Activated B cell treated with CpG ODN at 0.5 μM for 24 hours (primary cell): ENCODE data around the gene FMC1. TPM values are rescaled to one million over a fixed set of nuclear protein-coding genes. Genes with fewer than 3 reads are reported as not detected.

ENCODE experiments used
- ATAC-seq: fragments of 200-7000 bp; cut with Tn5 transposase; one replicate; pipeline ENCODE4 v1.10.0; 2021; ENCODE audit warnings: low read depth, mild to moderate bottlenecking, moderate library complexity
- CTCF ChIA-PET: fragments of 350-600 bp; sonication (Branson Sonifier 250); formaldehyde crosslinking; loops from one replicate; lab custom pipeline; 2021; ENCODE audit warnings: antibody characterized with exemption; lab: Charles Lee
- POLR2A ChIA-PET: fragments of 350-600 bp; sonication (Branson Sonifier 250); formaldehyde crosslinking; loops from one replicate; lab custom pipeline; 2021; ENCODE audit warnings: antibody characterized with exemption; lab: Charles Lee
- DNase-seq: peaks from one replicate; pipeline ENCODE4 v3.0.0; 2022
- H3K27ac Mint-ChIP-seq: one replicate; pipeline ENCODE4 v1.8.0; 2020; ENCODE audit warnings: mixed read lengths
- H3K27me3 Mint-ChIP-seq: one replicate; pipeline ENCODE4 v1.8.0; 2021; ENCODE audit warnings: mixed read lengths
- H3K36me3 Mint-ChIP-seq: one replicate; pipeline ENCODE4 v1.8.0; 2021; ENCODE audit warnings: low read depth, mixed read lengths
- H3K4me1 Mint-ChIP-seq: one replicate; pipeline ENCODE4 v1.8.0; 2021; ENCODE audit warnings: mixed read lengths
- H3K4me3 Mint-ChIP-seq: one replicate; pipeline ENCODE4 v1.8.0; 2020; ENCODE audit warnings: mild to moderate bottlenecking, mixed read lengths
- H3K9me3 Mint-ChIP-seq: one replicate; pipeline ENCODE4 v1.8.0; 2020; ENCODE audit warnings: mixed read lengths
- CTCF ChIP-seq: fragments of 200-600 bp; IDR thresholded peaks from one replicate; pipeline ENCODE4 v1.8.0; 2022; ENCODE audit warnings: antibody characterized with exemption, mild to moderate bottlenecking
- intact Hi-C: fragments of 100-400 bp; cut with micrococcal nuclease; formaldehyde crosslinking; loops from one replicate; pipeline ENCODE4 v1.15.1; 2024
- total RNA-seq: library from RNA; stranded (reverse); gene quantifications from 2 replicates; pipeline ENCODE4 v1.2.3, GENCODE V29; 2022

The FMC1 gene
- total RNA-seq, 1 donor from 2014 or later: 8.6 TPM

- Mint-ChIP-seq H3K4me3 (no peak overlapping the region), H3K4me1 (peaks cover 58% of the 10 kb centered on the region), H3K9me3 (no peaks in the 10 kb centered on the region), H3K27ac (no peak overlapping the region), H3K36me3 (peaks cover 51% of the 10 kb centered on the region), H3K27me3 (no peaks in the 10 kb centered on the region)
- ChIA-PET POLR2A (interaction anchor here (0.6 kb wide), 1 partner anchor 20 kb away, joined by 9 read pairs; no protein-coding TSS in a partner anchor), CTCF (no interaction called here)
- DNase-seq: no peak
- ATAC-seq: no peak
- intact Hi-C loops: loop anchor here (10.0 kb wide), 2 partner anchors 1109 to 1309 kb away; partner anchors contain the start of genes ADCK2 and MKRN1
- no peak for TF ChIP-seq CTCF
These were observed 24.2 kb downstream of the FMC1 start for GRCh38 chr7:139365336-139365735.

- intact Hi-C loops: loop anchor here (10.0 kb wide), 2 partner anchors 1108 to 1308 kb away; partner anchors contain the start of genes ADCK2 and MKRN1
- Mint-ChIP-seq H3K27ac (no peak overlapping the region), H3K4me3 (no peak overlapping the region), H3K4me1 (peaks cover 57% of the 10 kb centered on the region), H3K36me3 (peaks cover 49% of the 10 kb centered on the region), H3K9me3 (no peaks in the 10 kb centered on the region), H3K27me3 (no peaks in the 10 kb centered on the region)
- TF ChIP-seq CTCF: no peak
- no peak for DNase-seq
- ChIA-PET POLR2A (no interaction called here), CTCF (no interaction called here)
- no peak for ATAC-seq
These were observed 25.3 kb downstream of the FMC1 start for GRCh38 chr7:139366400-139366799.

GRCh38 chr7:139367438-139368155 lies 26.5 kb downstream of the FMC1 start:
- POLR2A ChIA-PET: no interaction called here
- peaks cover 54% of the 10 kb centered on the region for H3K4me1 Mint-ChIP-seq
- CTCF ChIA-PET: no interaction called here
- H3K27me3 Mint-ChIP-seq: no peaks in the 10 kb centered on the region
- ATAC-seq (no peak), DNase-seq (no peak)
- peaks cover 50% of the 10 kb centered on the region for H3K36me3 Mint-ChIP-seq
- no peak overlapping the region for H3K27ac Mint-ChIP-seq
- intact Hi-C loops: loop anchor here (2.0 to 10.0 kb wide), 3 partner anchors 15 to 1307 kb away; partner anchors contain the start of genes ADCK2 and MKRN1
- H3K9me3 Mint-ChIP-seq: no peaks in the 10 kb centered on the region
- H3K4me3 Mint-ChIP-seq: no peak overlapping the region
- no peak for TF ChIP-seq CTCF

GRCh38 chr7:139370301-139370942 lies 29.3 kb downstream of the FMC1 start:
- TF ChIP-seq CTCF: no peak
- DNase-seq (no peak), ATAC-seq (no peak)
- Mint-ChIP-seq H3K4me1 (peaks cover 42% of the 10 kb centered on the region), H3K36me3 (peaks cover 46% of the 10 kb centered on the region), H3K9me3 (no peaks in the 10 kb centered on the region), H3K27me3 (no peaks in the 10 kb centered on the region), H3K27ac (no peak overlapping the region), H3K4me3 (no peak overlapping the region)
- ChIA-PET CTCF (no interaction called here), POLR2A (interaction anchor here (0.6 to 1.3 kb wide), 2 partner anchors 11 to 1500 kb away, joined by 3 to 4 read pairs; partner anchors contain the start of gene LUC7L2)
- intact Hi-C loops: loop anchor here (5.0 kb wide), 1 partner anchor 37 kb away; no protein-coding TSS in a partner anchor

- H3K4me3 Mint-ChIP-seq: no peak overlapping the region
- H3K27me3 Mint-ChIP-seq: no peaks in the 10 kb centered on the region
- no peak overlapping the region for H3K27ac Mint-ChIP-seq
- DNase-seq (no peak), ATAC-seq (no peak)
- no peak for TF ChIP-seq CTCF
- POLR2A ChIA-PET: interaction anchor here (1.3 kb wide), 1 partner anchor 11 kb away, joined by 3 read pairs; the partner anchor contains the start of gene LUC7L2
- CTCF ChIA-PET: no interaction called here
- no peaks in the 10 kb centered on the region for H3K9me3 Mint-ChIP-seq
- peaks cover 48% of the 10 kb centered on the region for H3K36me3 Mint-ChIP-seq
- intact Hi-C loops: loop anchor here (5.0 kb wide), 1 partner anchor 36 kb away; no protein-coding TSS in a partner anchor
- peaks cover 39% of the 10 kb centered on the region for H3K4me1 Mint-ChIP-seq
These were observed 29.8 kb downstream of the FMC1 start for GRCh38 chr7:139370943-139371313.
